Thyroid gland (tissue), 4 donors: ENCODE data around the gene LYPD6. TPM values are rescaled to one million over a fixed set of nuclear protein-coding genes. Genes with fewer than 3 reads are reported as not detected.
A peak's percentile ranks its signal among the peaks of the same experiment; 100 is the strongest.

Source experiments
- DNase-seq, 2 donors: peaks; one replicate each; pipeline ENCODE4 v3.0.0-alpha.2; 2019
- H3K27ac ChIP-seq, 3 donors: fragments of 200-600 bp; sonication (generic); 1 replicate in 2 of 3; 2 replicates in 1 of 3; pipeline ENCODE4 v1.5.1; 2016 to 2019; ENCODE audit warnings: mild to moderate bottlenecking in 1 of 3, moderate library complexity in 1 of 3
- H3K27me3 ChIP-seq: fragments of 200-600 bp; sonication (generic); one replicate; pipeline ENCODE4 v1.5.1; 2019
- H3K36me3 ChIP-seq, 2 donors: fragments of 200-600 bp; sonication (generic); one replicate each; pipeline ENCODE4 v1.5.1; 2016 to 2019
- H3K4me1 ChIP-seq, 2 donors: fragments of 200-600 bp; sonication (generic); one replicate each; pipeline ENCODE4 v1.5.1; 2017 to 2019
- H3K4me3 ChIP-seq, 3 donors: fragments of 200-600 bp; sonication (generic); replicated peaks in 1 of 3; 1 replicate in 2 of 3; 2 replicates in 1 of 3; pipeline ENCODE4 v1.5.1; 2016; ENCODE audit warnings: mild to moderate bottlenecking in 1 of 3
- H3K9me3 ChIP-seq: fragments of 200-600 bp; sonication (generic); one replicate; pipeline ENCODE4 v1.5.1; 2017
- CTCF ChIP-seq, 6 experiments: fragments of 200-600 bp in 3 of 6; fragments of 450-650 bp in 3 of 6; sonication (generic) in 3 of 6; IDR thresholded peaks; one replicate each; pipeline ENCODE4 v1.5.1; 2016 to 2019; ENCODE audit warnings: antibody characterized with exemption in 6 of 6, mild to moderate bottlenecking in 2 of 6, inconsistent platforms in 1 of 6, moderate library complexity in 1 of 6
- POLR2A ChIP-seq, 2 donors: fragments of 450-650 bp; IDR thresholded peaks; one replicate each; pipeline ENCODE4 v1.6.1; 2017; ENCODE audit warnings: antibody characterized with exemption in 2 of 2, mild to moderate bottlenecking in 2 of 2, moderate library complexity in 1 of 2
- WGBS, 2 donors: methylation state at CpG; one replicate each; pipeline ENCODE4 v1.1.5; 2017; 5-methylcytosine and 5-hydroxymethylcytosine counted together
- intact Hi-C: fragments of 100-400 bp; cut with DNase I; formaldehyde crosslinking; loops from one replicate; pipeline ENCODE4 v1.15.1; 2023
- total RNA-seq, 4 donors: library from RNA; depleted of rRNA; stranded (reverse); fragments of >200 nt; gene quantifications; one replicate each; pipeline ENCODE4 v1.2.3, GENCODE V29; 2016

LYPD6 gene
- total RNA-seq, 4 donors from 2014 or later: 0.33 to 1.5 (median 1.4) TPM

GRCh38 chr2:149331023-149331400 is 625 bp downstream of the LYPD6 start:
- no peak overlapping the region for H3K27ac ChIP-seq
- TF ChIP-seq CTCF (IDR thresholded peaks at IDR 0.05): no peak
- no peak for TF ChIP-seq POLR2A (IDR thresholded peaks at IDR 0.05)
- 5 to 7% methylated on average over 4 to 14 of the region's 19 CpGs for WGBS, 2 donors
- no peaks in the 10 kb centered on the region for H3K9me3 ChIP-seq
- H3K36me3 ChIP-seq: no peaks in the 10 kb centered on the region
- H3K27me3 ChIP-seq: no peaks in the 10 kb centered on the region
- peaks cover 8 to 14% of the 10 kb centered on the region in 2 donors for H3K4me1 ChIP-seq
- peak in 1 of 2 donors; percentile 5 for DNase-seq
- H3K4me3 ChIP-seq: peak overlapping the region in 1 of 3 donors; percentile 51
- intact Hi-C loops: no loop called here

- Histone ChIP-seq H3K27ac (no peak overlapping the region), H3K4me1 (peaks cover 8 to 14% of the 10 kb centered on the region in 2 donors), H3K36me3 (no peaks in the 10 kb centered on the region), H3K4me3 (no peak overlapping the region), H3K27me3 (no peaks in the 10 kb centered on the region), H3K9me3 (no peaks in the 10 kb centered on the region)
- no peak for DNase-seq
- intact Hi-C loops: no loop called here
- WGBS, 2 donors: 77 to 80% methylated on average over 2 of the region's 2 CpGs
- TF ChIP-seq POLR2A (IDR thresholded peaks at IDR 0.05) (no peak), CTCF (IDR thresholded peaks at IDR 0.05) (no peak)
Measured at GRCh38 chr2:149332364-149332763, 2.0 kb downstream of the LYPD6 start.

DNA sequence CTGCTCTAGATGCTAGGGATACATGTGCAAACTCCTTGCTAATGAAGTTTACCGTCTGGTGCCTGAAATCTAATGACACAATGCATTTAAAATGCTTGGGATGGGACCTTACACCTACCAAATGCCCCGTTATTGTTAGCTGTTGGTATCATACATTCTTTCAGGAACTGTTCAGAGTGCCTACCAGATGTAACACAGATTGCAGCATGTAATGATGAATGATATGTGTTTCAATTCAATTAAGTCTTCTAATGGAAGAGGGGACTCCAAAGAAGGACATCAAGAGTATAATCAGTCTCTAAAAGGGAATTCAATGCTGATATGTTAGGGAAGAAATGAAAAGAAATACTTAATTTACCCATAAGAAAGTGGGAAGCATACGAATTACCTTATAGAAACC is 3.2 kb downstream of the LYPD6 start:
- WGBS, 2 donors: 75 to 85% methylated on average over 3 of the region's 3 CpGs
- no peak for TF ChIP-seq POLR2A (IDR thresholded peaks at IDR 0.05)
- no peak for TF ChIP-seq CTCF (IDR thresholded peaks at IDR 0.05)
- no peak overlapping the region for H3K27ac ChIP-seq
- no peak for DNase-seq
- H3K4me3 ChIP-seq: no peak overlapping the region
- no peaks in the 10 kb centered on the region for H3K27me3 ChIP-seq
- no peaks in the 10 kb centered on the region for H3K36me3 ChIP-seq
- intact Hi-C loops: no loop called here
- peaks cover 8 to 14% of the 10 kb centered on the region in 2 donors for H3K4me1 ChIP-seq
- no peaks in the 10 kb centered on the region for H3K9me3 ChIP-seq

DNA sequence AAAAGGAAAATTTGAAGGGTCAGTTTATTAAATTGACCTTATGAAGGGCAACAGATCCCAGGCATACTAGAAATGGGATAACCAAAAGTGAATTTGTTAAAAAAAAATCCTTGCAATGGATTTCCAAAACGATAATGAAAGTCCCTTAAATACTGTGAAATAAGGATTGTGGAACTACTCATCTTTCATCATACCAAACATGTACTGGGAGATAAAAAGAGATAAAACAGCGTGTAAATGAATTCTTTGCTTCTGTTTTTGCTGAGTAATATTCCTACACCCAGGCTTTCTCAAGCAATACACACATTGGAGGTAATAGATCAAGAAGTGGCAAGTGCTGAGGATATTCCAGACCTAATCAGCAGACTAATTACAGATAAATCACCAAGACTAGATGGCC is 3.8 kb downstream of the LYPD6 start:
- Histone ChIP-seq H3K36me3 (no peaks in the 10 kb centered on the region), H3K4me1 (peaks cover 8 to 14% of the 10 kb centered on the region in 2 donors), H3K9me3 (no peaks in the 10 kb centered on the region), H3K4me3 (no peak overlapping the region), H3K27ac (no peak overlapping the region), H3K27me3 (no peaks in the 10 kb centered on the region)
- WGBS, 2 donors: 87 to 92% methylated on average over 2 of the region's 2 CpGs
- DNase-seq: no peak
- TF ChIP-seq POLR2A (IDR thresholded peaks at IDR 0.05): no peak
- no peak for TF ChIP-seq CTCF (IDR thresholded peaks at IDR 0.05)
- intact Hi-C loops: no loop called here

DNA sequence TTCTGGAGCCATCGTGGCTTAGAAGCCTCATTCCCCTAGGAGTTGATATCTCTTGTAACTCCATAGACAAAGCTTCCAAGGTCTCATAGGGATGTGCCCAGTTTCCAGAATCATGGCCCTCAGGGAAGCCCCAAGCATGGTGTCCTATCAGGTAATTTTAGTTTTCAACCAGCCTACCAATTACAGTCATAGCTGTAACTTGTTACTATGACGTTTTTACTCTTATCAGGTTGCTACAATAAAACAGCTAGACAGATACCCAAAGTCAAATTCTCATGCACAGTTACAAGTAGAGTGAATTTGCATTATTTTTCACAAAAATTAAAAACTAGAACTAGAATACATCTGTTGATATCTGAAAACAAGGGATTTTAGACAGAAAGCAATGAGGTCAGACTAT is 8.9 kb downstream of the LYPD6 start:
- no peak for TF ChIP-seq POLR2A (IDR thresholded peaks at IDR 0.05)
- no peak for TF ChIP-seq CTCF (IDR thresholded peaks at IDR 0.05)
- Histone ChIP-seq H3K36me3 (no peaks in the 10 kb centered on the region), H3K27ac (no peak overlapping the region), H3K4me1 (no peaks in the 10 kb centered on the region), H3K27me3 (peaks cover 5% of the 10 kb centered on the region), H3K4me3 (no peak overlapping the region), H3K9me3 (no peaks in the 10 kb centered on the region)
- intact Hi-C loops: no loop called here
- DNase-seq: no peak
- WGBS, 2 donors: 88 to 92% methylated on average over 2 of the region's 2 CpGs
